CD1c-positive myeloid dendritic cell (primary cell): ENCODE measurements around the gene DGKB.

Experiments used
- DNase-seq: peaks from one replicate; pipeline ENCODE4 v3.0.0-alpha.2; 2016; ENCODE audit errors: extremely low spot score

DGKB gene

DNA sequence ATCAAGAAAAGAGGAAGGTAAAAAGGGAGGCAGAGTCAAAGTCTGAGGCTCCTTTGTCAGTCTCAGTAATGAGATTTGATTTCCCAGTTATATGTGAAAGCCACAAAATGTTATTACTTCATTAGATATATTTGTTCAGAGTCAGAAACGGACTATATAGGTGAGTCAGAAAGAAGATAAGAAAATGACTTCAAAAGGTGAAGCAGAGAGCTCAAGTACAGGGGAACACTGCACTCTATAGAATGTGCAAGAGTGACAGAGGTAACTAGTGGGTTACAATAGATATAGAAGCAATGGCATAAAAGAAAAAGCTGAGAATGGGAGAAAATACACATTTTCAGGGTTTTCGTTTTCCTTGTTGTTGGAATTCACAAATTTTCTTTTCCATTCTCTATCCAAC is 43.3 kb downstream of the DGKB start:
- DNase-seq: no peak

DNA sequence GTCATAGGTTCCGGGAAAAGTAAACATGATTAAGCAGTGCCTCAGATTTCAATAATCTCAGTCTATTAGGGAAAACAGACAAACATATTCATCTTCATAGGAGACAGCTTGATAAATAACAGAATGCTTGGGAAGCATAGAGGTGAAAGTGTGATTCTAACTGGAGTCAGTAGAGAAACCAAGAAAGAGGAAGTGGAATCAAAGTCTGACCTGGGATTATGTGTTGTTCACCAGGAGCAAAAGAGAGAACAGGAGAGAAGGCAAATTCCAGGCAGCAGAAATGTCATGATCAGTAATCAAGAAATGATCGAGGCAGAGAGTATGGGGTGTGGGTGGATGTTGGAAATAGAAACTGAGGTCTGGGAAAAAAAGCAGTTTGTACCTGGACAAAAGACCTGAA is 43.7 kb downstream of the DGKB start:
- no peak for DNase-seq

DNA sequence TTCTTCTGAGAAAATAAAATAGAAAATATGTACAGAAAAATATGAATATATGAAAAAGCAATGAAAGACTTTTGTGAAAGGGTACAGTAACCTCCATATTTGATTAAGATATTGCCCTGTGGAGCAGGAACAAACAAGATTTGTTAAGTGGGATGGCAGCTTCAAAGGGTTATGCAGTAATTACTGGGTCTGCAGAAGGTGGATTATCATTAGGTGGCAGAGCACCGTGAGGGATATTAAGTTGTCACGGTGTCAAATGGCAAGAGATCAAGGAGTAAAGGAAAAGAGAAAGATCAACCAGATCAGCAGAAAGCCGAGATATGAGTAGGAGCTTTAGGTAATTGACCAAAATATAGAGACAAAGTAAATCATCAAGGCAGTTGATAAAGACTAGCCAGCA is 44.1 kb downstream of the DGKB start:
- no peak for DNase-seq

GRCh38 chr7:14855033-14855794 is 47.3 kb downstream of the DGKB start:
- no peak for DNase-seq

GRCh38 chr7:14854471-14854870 is 48.1 kb downstream of the DGKB start:
- DNase-seq: no peak

GRCh38 chr7:14851610-14852009 is 50.9 kb downstream of the DGKB start:
- no peak for DNase-seq

DNA sequence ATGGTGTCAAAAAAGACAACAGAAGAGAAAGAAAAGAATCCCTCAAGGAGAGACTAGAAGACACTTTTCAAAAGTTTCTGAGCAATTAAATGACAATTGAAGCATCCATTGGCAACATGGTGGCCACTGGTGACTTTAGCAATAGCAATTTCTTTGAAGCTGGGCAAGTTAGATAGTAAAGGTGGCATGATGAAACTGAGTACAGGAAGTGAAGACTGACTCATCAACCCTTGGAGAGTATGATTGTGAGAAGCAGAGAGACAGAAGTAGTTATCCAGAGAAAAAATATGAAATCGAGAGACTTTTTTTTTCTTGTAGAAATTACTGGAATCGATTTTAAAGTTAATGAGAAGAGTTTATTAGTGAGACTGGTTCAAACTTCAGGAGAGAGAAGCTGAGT is 52.5 kb downstream of the DGKB start:
- no peak for DNase-seq

DNA sequence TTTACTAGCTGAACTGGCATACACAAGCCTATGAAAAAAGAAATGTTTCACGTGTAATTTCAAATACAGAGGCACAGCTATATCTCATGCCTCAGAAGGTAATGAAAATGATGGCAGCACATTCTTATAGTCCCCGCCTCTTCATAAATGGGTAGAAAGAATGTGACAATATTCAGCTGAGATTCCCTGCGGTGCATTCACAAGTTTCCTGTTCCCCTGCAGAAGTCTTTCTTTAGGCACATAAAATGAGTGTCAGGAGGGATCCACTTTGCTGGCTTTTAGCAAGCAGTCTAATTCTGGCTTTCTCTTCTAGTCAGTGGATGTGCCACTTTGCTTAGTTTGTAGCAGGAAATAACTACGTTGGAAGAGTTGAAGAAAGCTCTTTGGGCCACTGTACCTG is 56.1 kb downstream of the DGKB start:
- no peak for DNase-seq

DNA sequence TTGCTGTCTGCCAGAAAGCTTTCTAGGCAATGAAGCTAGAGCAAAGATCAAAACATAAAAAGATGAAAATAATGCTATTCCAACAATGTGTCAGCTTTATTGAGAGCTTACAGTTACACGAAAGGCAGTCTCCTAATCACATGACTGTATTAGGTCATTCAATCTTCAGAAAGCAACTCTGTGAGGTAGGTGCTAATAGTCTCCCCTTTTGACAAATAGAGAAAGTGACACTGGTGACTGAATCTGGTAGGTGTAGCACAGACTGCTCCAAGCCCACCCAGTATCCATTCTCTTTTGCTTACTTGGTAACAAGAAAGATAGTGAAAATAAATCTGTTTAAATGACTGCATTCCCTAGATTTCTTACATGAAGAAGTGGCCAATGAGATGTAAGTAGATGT is 58.8 kb downstream of the DGKB start:
- no peak for DNase-seq

GRCh38 chr7:14842523-14842922 is 60.0 kb downstream of the DGKB start:
- DNase-seq: no peak

GRCh38 chr7:14841869-14842268 is 60.7 kb downstream of the DGKB start:
- no peak for DNase-seq

GRCh38 chr7:14841086-14841485 is 61.5 kb downstream of the DGKB start:
- no peak for DNase-seq

DNA sequence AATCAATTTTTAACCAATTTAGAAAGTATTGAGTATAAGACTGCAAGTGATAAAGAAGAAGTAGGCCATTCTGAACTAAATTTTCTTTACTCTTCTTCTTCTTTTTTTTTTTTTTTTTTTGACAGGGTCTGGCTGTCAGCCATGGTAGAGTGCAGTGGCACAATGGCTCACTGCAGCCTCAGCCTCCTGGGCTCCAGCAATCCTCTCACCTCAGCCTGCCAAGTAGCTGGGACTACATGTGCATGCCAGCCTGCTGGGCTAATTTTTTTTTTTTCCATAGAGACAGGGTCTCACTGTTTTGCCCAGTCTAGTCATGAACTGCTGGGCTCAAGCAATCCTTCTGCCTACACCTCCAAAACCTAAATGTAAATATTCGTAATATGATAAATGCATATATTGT is 63.2 kb downstream of the DGKB start:
- no peak for DNase-seq

DNA sequence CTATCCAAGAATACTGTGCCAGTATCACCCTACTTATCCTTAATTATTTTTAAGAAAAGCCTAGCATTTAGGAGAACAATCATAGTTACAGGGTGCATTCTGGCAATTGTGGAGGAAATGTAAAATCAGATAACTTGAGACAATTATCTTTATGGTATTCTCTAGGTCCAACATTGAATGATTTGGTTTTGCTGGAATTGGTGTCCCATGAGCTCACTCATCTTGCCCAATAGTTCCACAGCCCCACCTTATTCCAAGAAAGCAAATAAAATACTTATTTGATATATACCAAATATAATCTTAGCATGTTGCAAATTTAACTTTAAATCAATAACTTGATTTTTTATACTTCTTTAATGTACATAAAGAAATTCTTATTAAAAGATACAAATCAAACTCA is 65.3 kb downstream of the DGKB start:
- no peak for DNase-seq

GRCh38 chr7:14836571-14837189 is 65.9 kb downstream of the DGKB start:
- no peak for DNase-seq

GRCh38 chr7:14836006-14836405 is 66.5 kb downstream of the DGKB start:
- no peak for DNase-seq

GRCh38 chr7:14835384-14835783 is 67.2 kb downstream of the DGKB start:
- no peak for DNase-seq

DNA sequence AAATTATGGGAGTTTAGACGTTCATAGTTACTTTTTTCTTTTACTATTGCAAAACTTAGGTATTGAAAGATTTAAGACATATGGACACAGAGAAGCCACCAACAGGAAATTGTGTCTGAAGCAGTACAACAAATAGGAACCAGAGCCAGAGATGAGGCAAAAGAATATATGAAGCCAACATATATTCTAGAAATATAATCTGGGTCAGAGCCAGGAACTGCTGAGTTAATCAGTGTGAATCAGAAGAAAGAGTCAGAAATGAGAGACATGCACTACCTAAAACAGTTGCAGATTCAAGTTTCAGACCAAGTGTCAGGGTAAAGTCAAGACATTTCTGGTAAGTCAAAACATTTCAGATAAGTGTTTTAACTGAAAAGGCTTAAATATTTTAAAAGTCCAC is 67.7 kb downstream of the DGKB start:
- DNase-seq: no peak

DNA sequence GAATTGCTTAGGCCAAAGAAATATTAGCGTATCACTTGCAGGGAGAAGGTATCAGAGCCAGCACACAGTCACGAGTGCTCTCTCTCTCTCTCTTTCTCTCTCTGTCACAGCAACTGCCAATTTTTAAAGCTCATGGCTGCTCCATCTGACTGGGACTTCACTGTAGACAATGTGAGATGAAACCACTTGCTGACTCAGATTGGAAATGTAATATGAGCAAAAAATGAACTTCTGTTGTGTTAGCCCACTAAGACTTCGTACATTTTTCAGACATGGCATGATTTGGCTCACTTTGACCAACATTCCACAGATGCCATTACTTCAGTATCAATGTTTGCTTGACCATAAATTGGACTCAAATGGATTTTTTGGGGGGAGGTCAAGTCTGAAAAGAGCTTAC is 68.1 kb downstream of the DGKB start:
- no peak for DNase-seq

DNA sequence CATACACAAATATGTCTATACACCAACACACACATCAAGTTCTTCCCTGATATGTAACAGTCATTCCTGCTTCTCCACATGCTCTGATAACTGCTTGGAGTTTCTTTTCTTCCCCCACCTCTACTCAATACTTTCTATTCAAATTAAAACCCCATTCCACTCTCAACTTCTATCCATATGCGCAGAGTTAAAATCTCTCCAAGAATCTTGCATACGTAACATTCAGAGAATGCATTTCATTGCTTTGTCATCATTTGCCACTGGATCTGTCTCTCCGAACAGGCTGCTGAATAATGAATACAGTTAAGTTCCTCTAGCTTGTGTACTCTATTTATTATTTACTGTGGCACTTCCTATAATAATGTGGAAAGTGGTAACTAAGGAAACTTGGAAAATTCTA is 68.8 kb downstream of the DGKB start:
- no peak for DNase-seq

DNA sequence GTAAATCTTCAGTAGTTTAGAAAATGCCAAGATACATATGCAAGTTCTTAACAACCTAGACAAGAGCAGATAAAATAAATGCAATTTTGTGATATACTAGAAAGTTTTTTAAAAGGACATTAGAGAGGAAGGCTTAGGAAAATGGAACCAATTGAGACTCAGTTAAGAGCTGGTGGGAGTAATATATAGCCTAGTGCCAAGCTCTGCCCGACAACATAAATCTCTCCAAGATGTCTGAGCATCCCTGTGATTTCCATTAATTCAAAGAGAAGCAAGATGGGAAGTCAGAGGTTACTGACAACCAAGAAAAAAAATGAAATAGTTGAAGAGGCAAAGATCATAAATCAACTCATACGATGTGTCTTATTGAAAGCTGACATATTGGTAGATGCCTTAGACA is 74.5 kb downstream of the DGKB start:
- DNase-seq: no peak

- DNase-seq: no peak
Observed at GRCh38 chr7:14826426-14826825, 76.1 kb downstream of the DGKB start.

DNA sequence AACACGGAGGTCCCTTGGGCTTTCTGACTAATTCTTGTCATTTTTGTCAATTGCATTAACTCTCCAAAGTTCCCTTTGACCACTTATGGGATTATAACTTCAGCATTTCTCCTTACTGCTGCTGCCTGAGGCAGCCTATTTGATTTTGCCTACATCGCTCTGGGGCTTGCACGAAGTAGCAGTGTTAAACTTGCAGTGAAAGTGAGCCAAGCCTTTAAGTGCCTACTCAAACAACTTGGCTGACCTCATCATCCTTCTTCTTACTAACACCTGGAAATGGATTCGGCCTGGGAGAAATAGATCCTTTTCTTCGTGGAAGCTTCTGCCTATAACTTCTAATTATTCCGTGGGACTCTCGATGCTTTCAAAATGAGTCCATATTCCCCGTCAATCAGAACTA is 76.6 kb downstream of the DGKB start:
- DNase-seq: no peak

- no peak for DNase-seq
Observed at GRCh38 chr7:14822481-14822854, 80.1 kb downstream of the DGKB start.
